COLO829 (cell line): ENCODE results near the gene PITPNM2.
"Not testable (repeated sequence)": the region's sequence is repeated elsewhere in the genome, so short reads cannot be mapped to it uniquely, and the experiment has no call there.

Source experiments
- DNase-seq: peaks from one replicate; pipeline ENCODE4 v3.0.0; 2012; ENCODE audit warnings: low spot score

The PITPNM2 gene

GRCh38 chr12:123120452-123121166 lies 30.3 kb downstream of the PITPNM2 start:
- no peak for DNase-seq

DNA sequence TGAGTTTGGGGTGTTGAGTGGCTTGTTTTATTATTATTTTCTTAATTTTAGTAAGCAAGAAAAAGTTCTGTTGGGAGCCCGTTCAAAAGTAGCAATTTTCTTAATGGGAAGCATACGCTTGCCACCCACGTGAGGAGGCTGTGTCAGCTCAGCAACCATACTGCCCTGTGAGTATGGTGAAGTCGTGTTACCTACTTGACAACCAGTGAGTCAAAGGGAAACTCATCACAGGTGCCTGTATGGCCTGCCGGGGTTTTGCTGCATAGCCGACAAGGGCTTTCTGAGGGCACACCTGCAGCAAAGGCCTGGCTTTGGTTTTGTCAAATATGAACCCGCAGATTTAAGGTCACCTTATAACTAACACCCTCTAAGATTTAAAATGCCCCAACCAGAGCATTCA lies 31.1 kb downstream of the PITPNM2 start:
- no peak for DNase-seq

DNA sequence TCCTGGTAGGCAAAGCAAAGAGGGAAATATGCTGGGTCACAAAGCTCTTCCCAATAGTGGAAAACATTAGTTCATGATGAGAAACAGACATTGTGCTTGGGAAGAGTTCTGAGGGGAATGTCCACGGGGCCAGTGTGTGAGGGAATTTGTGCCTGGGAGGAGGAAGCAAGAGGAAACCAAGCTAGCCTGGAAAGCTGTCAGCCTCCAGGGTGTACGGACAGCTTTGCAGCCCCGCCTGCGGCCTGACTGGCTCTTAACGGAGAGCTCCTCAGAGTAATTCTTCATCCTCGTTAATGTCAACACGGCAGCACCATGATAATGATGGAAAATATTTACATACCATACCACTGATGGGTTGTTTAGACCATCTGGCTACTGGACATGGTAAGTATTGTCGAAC lies 32.4 kb downstream of the PITPNM2 start:
- DNase-seq: no peak

- DNase-seq: no peak
Observed at GRCh38 chr12:123115409-123116121, 35.3 kb downstream of the PITPNM2 start.

DNA sequence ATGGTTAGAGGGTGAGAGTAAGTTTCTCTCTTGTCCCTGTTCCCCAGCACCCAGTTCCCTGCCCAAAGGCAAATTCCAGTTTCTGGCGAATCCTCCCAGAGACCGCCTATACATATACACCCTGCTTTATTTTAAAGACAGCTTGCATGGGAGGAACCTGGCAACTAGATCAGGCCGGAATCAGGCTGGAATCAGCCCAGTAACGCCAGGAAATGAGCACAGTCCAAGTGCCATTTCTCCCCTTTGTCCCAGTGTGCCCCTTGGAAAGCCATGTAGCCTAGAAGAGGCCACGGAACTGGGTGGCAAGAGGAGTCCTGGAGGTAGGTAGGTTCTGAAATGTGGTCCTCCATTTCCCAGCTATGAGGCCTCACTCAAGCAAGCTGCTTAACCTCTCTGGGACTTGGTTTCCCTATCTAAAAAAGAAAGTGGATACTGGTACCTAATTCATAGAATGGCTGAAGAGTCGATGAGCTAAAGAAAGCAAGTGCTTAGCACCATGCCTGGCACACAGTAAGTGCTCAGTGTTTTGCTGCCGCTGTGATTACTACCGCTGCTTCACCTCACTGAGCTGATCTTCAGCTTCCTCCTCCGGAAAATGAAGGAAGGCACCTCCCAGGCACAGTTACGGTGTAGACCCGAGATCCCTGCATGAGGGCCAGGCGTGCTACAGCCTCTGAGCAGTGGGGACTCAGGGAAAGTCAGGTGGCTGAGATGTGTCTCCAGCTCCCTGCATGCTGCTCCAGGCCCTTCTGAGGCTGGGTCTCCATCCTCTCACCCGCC lies 36.4 kb downstream of the PITPNM2 start:
- no peak for DNase-seq

- DNase-seq: no peak
Observed at GRCh38 chr12:123113026-123113425, 37.9 kb downstream of the PITPNM2 start.

DNA sequence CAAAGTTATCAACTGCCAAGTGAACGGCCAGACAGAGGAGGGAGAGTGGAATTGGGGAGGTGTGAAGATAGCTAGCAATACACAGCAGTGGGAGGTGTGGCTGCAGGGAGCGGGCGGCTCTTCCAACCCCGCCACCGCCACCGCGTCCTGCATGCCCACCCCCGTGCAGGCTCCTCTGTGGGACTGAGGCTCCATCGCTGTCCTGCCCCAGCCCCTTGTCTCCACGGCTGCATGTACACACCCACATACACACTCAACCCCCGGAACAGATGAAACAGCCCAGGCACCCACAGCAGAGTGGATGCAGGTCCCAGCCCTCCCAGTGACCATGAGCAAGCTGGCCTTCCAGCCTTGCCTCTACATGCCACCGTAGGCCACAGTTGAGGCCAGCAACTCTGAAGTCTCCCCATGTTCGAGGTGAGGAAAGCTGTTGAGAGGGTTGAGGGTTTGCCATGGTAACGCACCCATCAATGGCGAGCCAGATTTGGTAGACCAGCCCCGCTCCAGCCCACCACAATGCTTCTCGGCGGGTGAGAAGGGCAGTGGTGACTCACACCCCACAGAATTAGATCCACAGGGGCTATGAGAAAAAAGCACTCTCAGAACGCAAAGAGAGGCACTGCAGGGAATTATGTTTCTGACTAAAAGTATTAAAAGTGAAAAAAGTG lies 39.3 kb downstream of the PITPNM2 start:
- DNase-seq: no peak

- no peak for DNase-seq
Observed at GRCh38 chr12:123109319-123109772, 41.5 kb downstream of the PITPNM2 start.

DNA sequence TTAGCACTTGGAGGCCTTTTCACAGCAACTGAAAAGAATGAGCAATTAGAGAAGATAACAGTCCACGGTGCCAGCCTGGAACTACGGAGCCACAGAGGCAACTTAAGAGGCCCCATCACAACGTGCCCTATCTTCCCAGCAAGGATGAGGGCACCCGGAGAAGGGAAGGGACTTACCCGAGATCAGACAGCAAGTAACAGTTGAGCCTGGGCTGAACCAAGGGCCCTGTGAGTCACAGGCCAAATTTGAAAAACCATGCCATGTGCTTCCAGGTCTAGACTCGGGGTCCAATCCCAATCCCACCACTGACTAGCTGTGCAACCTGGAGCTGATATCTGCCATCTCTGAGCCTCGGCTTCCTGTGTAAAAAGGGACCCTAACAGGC lies 42.2 kb downstream of the PITPNM2 start:
- DNase-seq: no peak

- no peak for DNase-seq
Observed at GRCh38 chr12:123107926-123108681, 42.8 kb downstream of the PITPNM2 start.

- no peak for DNase-seq
Observed at GRCh38 chr12:123106640-123107359, 44.1 kb downstream of the PITPNM2 start.

- no peak for DNase-seq
Observed at GRCh38 chr12:123105211-123105826, 45.6 kb downstream of the PITPNM2 start.

- no peak for DNase-seq
Observed at GRCh38 chr12:123104809-123105208, 46.1 kb downstream of the PITPNM2 start.

GRCh38 chr12:123104094-123104493 lies 46.8 kb downstream of the PITPNM2 start:
- not testable (repeated sequence) for DNase-seq

DNA sequence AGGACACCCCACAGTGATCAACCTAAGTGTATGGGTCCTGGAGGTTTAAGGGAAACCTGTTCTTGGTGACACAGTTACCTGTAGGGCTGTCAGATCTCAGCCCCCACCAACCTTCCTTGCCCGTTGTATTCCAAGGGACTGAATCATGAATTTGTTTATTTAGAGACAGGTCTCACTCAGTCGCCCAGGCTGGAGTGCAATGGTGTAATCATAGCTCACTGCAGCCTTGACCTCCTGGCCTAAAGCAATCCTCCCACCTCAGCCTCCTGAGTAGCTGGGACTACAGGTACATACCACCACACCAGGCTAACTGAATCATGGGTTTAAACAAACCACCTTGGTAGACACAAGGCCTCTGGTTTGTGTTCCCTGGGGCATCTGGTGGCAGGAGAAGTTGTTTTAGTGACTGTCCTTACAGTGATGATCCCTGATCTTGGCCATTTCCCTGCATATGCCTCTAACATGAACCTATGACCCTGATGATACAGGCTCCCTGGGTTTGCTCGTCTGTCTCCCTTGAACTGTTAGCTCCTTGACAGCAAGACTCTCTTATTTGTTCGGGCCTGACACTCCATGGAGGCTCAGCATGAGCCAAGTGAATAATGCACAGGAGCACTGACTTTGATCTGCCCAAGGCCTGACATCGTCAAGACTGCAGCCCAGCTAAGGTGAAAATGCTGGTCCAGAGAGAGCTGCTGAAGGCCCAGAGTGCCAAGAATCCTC lies 47.9 kb downstream of the PITPNM2 start:
- no peak for DNase-seq

- no peak for DNase-seq
Observed at GRCh38 chr12:123102366-123102765, 48.5 kb downstream of the PITPNM2 start.

DNA sequence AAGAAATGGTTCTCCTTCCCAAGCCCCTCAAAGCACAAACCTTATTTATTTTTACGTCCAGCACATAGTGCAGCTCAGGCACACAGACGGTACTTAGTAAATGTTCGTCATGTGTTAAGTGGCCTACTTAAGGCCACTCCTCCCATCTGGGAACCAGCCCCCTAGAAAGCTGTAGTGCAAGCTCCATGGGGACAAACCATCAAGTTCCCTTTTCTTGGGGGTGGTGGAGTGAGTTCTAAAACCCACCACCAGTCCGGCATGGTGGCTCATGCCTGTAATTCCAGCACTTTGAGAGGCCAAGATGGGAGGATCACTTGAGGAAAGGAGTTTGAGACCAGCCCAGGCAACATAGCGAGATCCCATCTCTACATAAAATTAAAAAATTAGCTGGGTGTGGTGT lies 49.4 kb downstream of the PITPNM2 start:
- DNase-seq: no peak
